AG10803 (cell line): ENCODE data around the gene GIPC1.

ENCODE experiments used
- DNase-seq: peaks from one replicate; pipeline ENCODE4 v3.0.0; 2010; ENCODE audit warnings: low read depth
- H3K4me3 ChIP-seq: 2 replicates; pipeline ENCODE4 v1.5.1; 2011; ENCODE audit warnings: mild to moderate bottlenecking, low read length, control low read depth
- CTCF ChIP-seq: conservative IDR thresholded peaks from 2 replicates; pipeline ENCODE4 v1.5.1; 2011; ENCODE audit warnings: mild to moderate bottlenecking, low read length, control low read depth, inconsistent platforms

Gene GIPC1

GRCh38 chr19:14487370-14488125, 8.4 kb downstream of the GIPC1 start:
- no peak for TF ChIP-seq CTCF
- no peak for DNase-seq
- H3K4me3 ChIP-seq: no peak overlapping the region

GRCh38 chr19:14482172-14482941, 13.6 kb downstream of the GIPC1 start:
- DNase-seq: no peak
- no peak overlapping the region for H3K4me3 ChIP-seq
- no peak for TF ChIP-seq CTCF

GRCh38 chr19:14480700-14481079, 15.2 kb downstream of the GIPC1 start:
- TF ChIP-seq CTCF: no peak
- H3K4me3 ChIP-seq: no peak overlapping the region
- DNase-seq: no peak

GRCh38 chr19:14479975-14480699, 15.8 kb downstream of the GIPC1 start:
- peak; percentile 59 for TF ChIP-seq CTCF
- no peak for DNase-seq
- H3K4me3 ChIP-seq: no peak overlapping the region

GRCh38 chr19:14479309-14479974, 16.5 kb downstream of the GIPC1 start:
- H3K4me3 ChIP-seq: no peak overlapping the region
- no peak for DNase-seq
- no peak for TF ChIP-seq CTCF

- no peak for TF ChIP-seq CTCF
- no peak overlapping the region for H3K4me3 ChIP-seq
- no peak for DNase-seq
Observed at GRCh38 chr19:14478113-14478545, 17.8 kb downstream of the GIPC1 start.
